AG08396 (cell line): Measurements from ENCODE around the gene F2RL3.

Experiments
- DNase-seq: peaks from one replicate; pipeline ENCODE4 v3.0.0; 2012; ENCODE audit warnings: low spot score, mixed read lengths

F2RL3 gene

GRCh38 chr19:16888629-16889365 lies at the start of gene F2RL3:
F2RL3 (plus strand) TSS chr19:16888999; CDS start chr19:16889190, 191 bp downstream.
- peak; percentile 36 for DNase-seq

- DNase-seq, result no peak
Observed at GRCh38 chr19:16841391-16841926, 47.3 kb upstream of the F2RL3 start.

GRCh38 chr19:16846901-16847300 lies 41.9 kb upstream of the F2RL3 start:
- DNase-seq, result no peak

GRCh38 chr19:16847430-16847829 lies 41.4 kb upstream of the F2RL3 start:
- DNase-seq, result no peak

- DNase-seq, result peak; percentile 74
Observed at GRCh38 chr19:16849168-16849567, 39.6 kb upstream of the F2RL3 start.

GRCh38 chr19:16850133-16850532 lies 38.7 kb upstream of the F2RL3 start:
- DNase-seq, result peak; percentile 58

GRCh38 chr19:16851031-16851712 lies 37.6 kb upstream of the F2RL3 start:
- DNase-seq, result peak; percentile 70

- no peak for DNase-seq
Observed at GRCh38 chr19:16853066-16853465, 35.7 kb upstream of the F2RL3 start.

GRCh38 chr19:16856091-16856490 lies 32.7 kb upstream of the F2RL3 start:
- DNase-seq, result no peak

GRCh38 chr19:16859626-16860025 lies 29.2 kb upstream of the F2RL3 start:
- DNase-seq, result no peak

- DNase-seq, result no peak
Observed at GRCh38 chr19:16860118-16860517, 28.7 kb upstream of the F2RL3 start.

GRCh38 chr19:16861011-16861410 lies 27.8 kb upstream of the F2RL3 start:
- DNase-seq, result no peak

- DNase-seq, result no peak
Observed at GRCh38 chr19:16861834-16862233, 27.0 kb upstream of the F2RL3 start.

GRCh38 chr19:16862826-16863415 lies 25.9 kb upstream of the F2RL3 start:
- DNase-seq, result no peak

- no peak for DNase-seq
Observed at GRCh38 chr19:16867211-16867610, 21.6 kb upstream of the F2RL3 start.

- DNase-seq, result no peak
Observed at GRCh38 chr19:16868423-16869130, 20.2 kb upstream of the F2RL3 start.

- no peak for DNase-seq
Observed at GRCh38 chr19:16869331-16869972, 19.3 kb upstream of the F2RL3 start.

GRCh38 chr19:16871871-16872270 lies 16.9 kb upstream of the F2RL3 start:
- DNase-seq, result no peak

GRCh38 chr19:16872728-16873127 lies 16.1 kb upstream of the F2RL3 start:
- DNase-seq, result no peak

GRCh38 chr19:16873594-16873993 lies 15.2 kb upstream of the F2RL3 start:
- no peak for DNase-seq

GRCh38 chr19:16874250-16874977 lies 14.4 kb upstream of the F2RL3 start:
- DNase-seq, result no peak
